Heart right ventricle (tissue), 16 donors: ENCODE data around the gene GPBP1L1. TPM values are rescaled to one million over a fixed set of nuclear protein-coding genes. Genes with fewer than 3 reads are reported as not detected.
A peak's percentile ranks its signal among the peaks of the same experiment; 100 is the strongest.

Source experiments
- ATAC-seq, 8 donors: fragments of 200-7000 bp; cut with Tn5 transposase; one replicate each; pipeline ENCODE4 v1.9.1; 2020; ENCODE audit warnings: mild to moderate bottlenecking in 8 of 8, moderate library complexity in 8 of 8, moderate number of reproducible peaks in 1 of 8
- DNase-seq, 2 donors: peaks; one replicate each; pipeline ENCODE4 v3.0.0-alpha.2; 2020
- H3K27ac ChIP-seq, 10 donors: fragments of 200-600 bp; sonication (generic) in 2 of 10; one replicate each; pipeline versions ENCODE4 v1.5.0 to v1.8.0; 2020 to 2022; ENCODE audit warnings: mild to moderate bottlenecking in 3 of 10
- H3K27me3 ChIP-seq, 7 donors: fragments of 200-600 bp; one replicate each; pipeline ENCODE4 v1.8.0; 2021 to 2022; ENCODE audit warnings: mild to moderate bottlenecking in 2 of 7
- H3K36me3 ChIP-seq, 9 donors: fragments of 200-600 bp; sonication (generic) in 1 of 9; one replicate each; pipeline versions ENCODE4 v1.5.0 to v1.8.0; 2020 to 2022; ENCODE audit warnings: mild to moderate bottlenecking in 2 of 9
- H3K4me1 ChIP-seq, 9 donors: fragments of 200-600 bp; sonication (generic) in 1 of 9; one replicate each; pipeline versions ENCODE4 v1.5.0 to v1.8.0; 2020 to 2022; ENCODE audit warnings: mild to moderate bottlenecking in 4 of 9
- H3K4me3 ChIP-seq, 10 donors: fragments of 200-600 bp; sonication (generic) in 2 of 10; one replicate each; pipeline versions ENCODE4 v1.5.0 to v1.8.0; 2020 to 2022; ENCODE audit warnings: mild to moderate bottlenecking in 7 of 10, moderate library complexity in 2 of 10
- H3K9me3 ChIP-seq, 11 donors: fragments of 200-600 bp in 10 of 11; sonication (generic) in 2 of 11; one replicate each; pipeline versions ENCODE4 v1.5.0 to v1.8.0; 2013 to 2022; ENCODE audit warnings: mild to moderate bottlenecking in 2 of 11, control low read depth in 1 of 11, moderate library complexity in 1 of 11
- CTCF ChIP-seq, 9 donors: fragments of 200-600 bp; sonication (generic) in 2 of 9; IDR thresholded peaks; one replicate each; pipeline versions ENCODE4 v1.5.0 to v1.8.0; 2021 to 2022; ENCODE audit warnings: antibody characterized with exemption in 9 of 9, mild to moderate bottlenecking in 5 of 9, moderate library complexity in 1 of 9
- WGBS, 2 donors: extraction: QIAGEN DNeasy Blood & Tissue Kit; methylation state at CpG; one replicate each; pipeline ENCODE4 v1.1.7; 2013; ENCODE audit warnings: inconsistent platforms in 1 of 2; 5-methylcytosine and 5-hydroxymethylcytosine counted together
- intact Hi-C, 10 donors: fragments of 100-400 bp; cut with DNase I; formaldehyde crosslinking; loops; one replicate each; pipeline versions ENCODE4 v1.11.1 to v1.14.2; 2022
- polyA plus RNA-seq, 2 donors: library from polyadenylated mRNA; stranded (reverse); fragments of 200-250 nt; gene quantifications; one replicate each; pipeline ENCODE4 v1.2.3, GENCODE V29; 2013
- total RNA-seq, 10 donors: library from RNA; stranded (reverse); fragmentation: NEBNext Ultra II Directional in 3 of 10; extraction: Animal tissue kit (Norgen Biotek cat#: 25700) in 3 of 10; gene quantifications; one replicate each; pipeline versions ENCODE4 v1.2.1 to v1.2.4, GENCODE V29; 2021 to 2023
- donor health status: Arrhythmogenic right ventricular cardiomyopathy.
- donor health status: ischemic (EF 13 %, LVEDD 7.1; RV severe dilation, severe dysfunction).
- donor health status: healthy with polysubstance abuse.
- donor health status: DM: no; HTN: yes; CAD: no.
- donor health status: DM: no; HTN: no; CAD: no.
- donor health status: ischemic (EF 25% LVEDD 6.9; RV normal size, moderate dysfunction).
- donor health status: ischemic (EF 25% LVEDD 5.7; RV mildly dilated, moderate dysfunction).
- donor health status: healthy.
- donor health status: DM: yes; HTN: yes; CAD: no.
- donor health status: Ischemic cardiomyopathy.
- donor health status: ischemic (EF 35%, LVEDD 5.7; RV mildly dilated, moderate dysfunction).
- donor health status: nonischemic (EF 11% LVEDD 7.7; RV severe dilation, severe dysfunction).
- donor health status: DM: yes; HTN: yes; CAD: no.
- donor health status: PGD.
- donor health status: ischemic (EF 29% LVEDD 5.4; RV normal size, mild dysfunction).
- donor health status: nonischemic (EF 23%, LVEDD 6.1; RV moderate dilation, normal function).

GPBP1L1 gene
- total and polyA plus RNA-seq, 12 donors: 27.6 to 95.0 (median 81.6) TPM

GRCh38 chr1:45621895-45622523 is 64.3 kb downstream of the GPBP1L1 start:
- DNase-seq (no peak), ATAC-seq (peak in 7 of 8 donors; percentile 3 to 44 (median 16))
- Histone ChIP-seq H3K9me3 (no peaks in the 10 kb centered on the region), H3K4me1 (peaks cover 6 to 46% (median 25%) of the 10 kb centered on the region in 9 donors), H3K27ac (peak overlapping the region in 9 of 10 donors; percentile 31 to 77 (median 63)), H3K27me3 (no peaks in the 10 kb centered on the region), H3K4me3 (peak overlapping the region in 6 of 10 donors; percentile 23 to 55 (median 44)), H3K36me3 (peaks cover 0 to 85% (median 20%) of the 10 kb centered on the region in 9 donors)
- intact Hi-C loops: loop anchor here in 1 of 10 donors (10.0 kb wide), 1 partner anchor 63 kb away; the partner anchor contains the start of genes GPBP1L1 and TMEM69
- TF ChIP-seq CTCF (IDR thresholded peaks at IDR 0.05): no peak
- WGBS, 2 donors: 64% methylated on average over 18 of the region's 18 CpGs

- Histone ChIP-seq H3K4me1 (peaks cover 6 to 46% (median 25%) of the 10 kb centered on the region in 9 donors), H3K36me3 (peaks cover 0 to 85% (median 23%) of the 10 kb centered on the region in 9 donors), H3K27ac (peak overlapping the region in 9 of 10 donors; percentile 31 to 77 (median 63)), H3K27me3 (no peaks in the 10 kb centered on the region), H3K9me3 (no peaks in the 10 kb centered on the region), H3K4me3 (no peak overlapping the region)
- intact Hi-C loops: loop anchor here in 1 of 10 donors (10.0 kb wide), 1 partner anchor 63 kb away; the partner anchor contains the start of genes GPBP1L1 and TMEM69
- peak in 7 of 8 donors; percentile 15 to 30 (median 21) for ATAC-seq
- peak in 1 of 2 donors; percentile 22 for DNase-seq
- TF ChIP-seq CTCF (IDR thresholded peaks at IDR 0.05): no peak
- WGBS, 2 donors: 62 to 65% methylated on average over 3 of the region's 3 CpGs
Measured at GRCh38 chr1:45621501-45621836, 64.9 kb downstream of the GPBP1L1 start.

- H3K36me3 ChIP-seq: peaks cover 0 to 85% (median 27%) of the 10 kb centered on the region in 9 donors
- WGBS, 2 donors: 82 to 85% methylated on average over 17 of the region's 17 CpGs
- intact Hi-C loops: loop anchor here in 1 of 10 donors (10.0 kb wide), 1 partner anchor 64 kb away; the partner anchor contains the start of genes GPBP1L1 and TMEM69
- peak overlapping the region; percentile 31 to 77 (median 62) for H3K27ac ChIP-seq
- DNase-seq: no peak
- peak in 7 of 8 donors; percentile 5 to 31 (median 28) for ATAC-seq
- H3K9me3 ChIP-seq: no peaks in the 10 kb centered on the region
- H3K4me3 ChIP-seq: no peak overlapping the region
- TF ChIP-seq CTCF (IDR thresholded peaks at IDR 0.05): no peak
- H3K4me1 ChIP-seq: peaks cover 6 to 46% (median 25%) of the 10 kb centered on the region in 9 donors
- no peaks in the 10 kb centered on the region for H3K27me3 ChIP-seq
Measured at GRCh38 chr1:45620588-45621500, 65.5 kb downstream of the GPBP1L1 start.
